GM23248 (cell line): Measurements from ENCODE around the gene TNFRSF8. TPM values are rescaled to one million over a fixed set of nuclear protein-coding genes. Genes with fewer than 3 reads are reported as not detected.

Source experiments
- DNase-seq: peaks from one replicate; pipeline ENCODE4 v3.0.0-alpha.2; 2015
- H2AFZ ChIP-seq: fragments of 200-600 bp; sonication (generic); 2 replicates; pipeline ENCODE4 v1.6.1; 2016; ENCODE audit warnings: antibody characterized with exemption
- H3F3A ChIP-seq: fragments of 200-600 bp; sonication (generic); 2 replicates; pipeline ENCODE4 v1.6.1; 2016; ENCODE audit warnings: mild to moderate bottlenecking, antibody characterized with exemption, mixed run types; ENCODE audit not compliant: insufficient read depth
- H3K27ac ChIP-seq: fragments of 200-600 bp; sonication (generic); 2 replicates; pipeline ENCODE4 v1.5.1; 2016; ENCODE audit warnings: mild to moderate bottlenecking
- H3K27me3 ChIP-seq: fragments of 200-600 bp; sonication (generic); replicated peaks from 2 replicates; pipeline ENCODE4 v1.6.1; 2016; ENCODE audit warnings: mild to moderate bottlenecking; ENCODE audit not compliant: insufficient read depth
- H3K36me3 ChIP-seq: fragments of 200-600 bp; sonication (generic); 2 replicates; pipeline ENCODE4 v1.6.1; 2016; ENCODE audit warnings: low read depth, mild to moderate bottlenecking
- H3K4me1 ChIP-seq: fragments of 200-600 bp; sonication (generic); 2 replicates; pipeline ENCODE4 v1.6.1; 2016; ENCODE audit warnings: mild to moderate bottlenecking; ENCODE audit not compliant: insufficient read depth
- H3K4me2 ChIP-seq: fragments of 200-600 bp; sonication (generic); one replicate; pipeline ENCODE4 v1.6.1; 2016; ENCODE audit warnings: mild to moderate bottlenecking; ENCODE audit not compliant: unreplicated experiment
- H3K4me3 ChIP-seq: fragments of 200-600 bp; sonication (generic); 2 replicates; pipeline ENCODE4 v1.5.1; 2016; ENCODE audit warnings: mild to moderate bottlenecking
- H3K79me2 ChIP-seq: fragments of 200-600 bp; sonication (generic); 2 replicates; pipeline ENCODE4 v1.6.1; 2016; ENCODE audit warnings: mild to moderate bottlenecking; ENCODE audit not compliant: insufficient read depth
- H3K9ac ChIP-seq: fragments of 200-600 bp; sonication (generic); 2 replicates; pipeline ENCODE4 v1.6.1; 2016; ENCODE audit warnings: mild to moderate bottlenecking
- H3K9me2 ChIP-seq: fragments of 200-600 bp; sonication (generic); 2 replicates; pipeline ENCODE4 v1.6.1; 2016; ENCODE audit warnings: mixed run types, mild to moderate bottlenecking, moderate library complexity; ENCODE audit not compliant: insufficient read depth
- H3K9me3 ChIP-seq: fragments of 200-600 bp; sonication (generic); one replicate; pipeline ENCODE4 v1.6.1; 2017; ENCODE audit warnings: low read depth
- H4K20me1 ChIP-seq: fragments of 200-600 bp; sonication (generic); 2 replicates; pipeline ENCODE4 v1.6.0; 2016; ENCODE audit not compliant: insufficient read depth
- EZH2 ChIP-seq: fragments of 200-600 bp; sonication (generic); IDR thresholded peaks from 2 replicates; pipeline ENCODE4 v1.6.1; 2018; ENCODE audit warnings: antibody characterized with exemption, mild to moderate bottlenecking; ENCODE audit not compliant: insufficient read depth, poor library complexity, severe bottlenecking
- EZH2phosphoT487 ChIP-seq: fragments of 200-600 bp; sonication (generic); IDR thresholded peaks from 2 replicates; pipeline ENCODE4 v1.6.1; 2018; ENCODE audit warnings: antibody characterized with exemption, moderate library complexity, mild to moderate bottlenecking, low read depth; ENCODE audit not compliant: insufficient read depth
- WGBS, 2 experiments: methylation state at CpG; one replicate each; pipeline ENCODE4 v1.1.6; 2015 to 2017; ENCODE audit warnings: low lambda C conversion rate in 2 of 2, low coverage in 1 of 2; ENCODE audit errors: missing lambda C conversion rate in 2 of 2; 5-methylcytosine and 5-hydroxymethylcytosine counted together
- in situ Hi-C: fragments of 300-500 bp; cut with MboI; formaldehyde crosslinking; loops from 2 replicates; pipeline ENCODE4 v1.15.0; 2020
- polyA plus RNA-seq: library from polyadenylated mRNA; unstranded; fragments of >200 nt; fragmentation: Nextera tagmentation; extraction: Ambion mirVana; gene quantifications from 2 replicates; pipeline ENCODE4 v1.2.1, GENCODE V29; 2016
- total RNA-seq: library from RNA; depleted of rRNA; stranded (reverse); fragments of >200 nt; shearing (Covaris generic); gene quantifications from 2 replicates; pipeline ENCODE4 v1.2.3, GENCODE V29; 2014

TNFRSF8 gene
- total and polyA plus RNA-seq, 2 experiments from 2014 or later: 0.23 TPM; not detected in 1

- H3K36me3 ChIP-seq: no peaks in the 10 kb centered on the region
- no peak overlapping the region for H3K4me2 ChIP-seq
- H3K9me2 ChIP-seq: no peaks in the 10 kb centered on the region
- H3K27ac ChIP-seq: no peak overlapping the region
- H3K27me3 ChIP-seq: no peaks in the 10 kb centered on the region
- H3K79me2 ChIP-seq: no peaks in the 10 kb centered on the region
- no peak overlapping the region for H2AFZ ChIP-seq
- DNase-seq: no peak
- H4K20me1 ChIP-seq: no peaks in the 10 kb centered on the region
- in situ Hi-C loops: no loop called here
- no peak for TF ChIP-seq EZH2
- no peak for TF ChIP-seq EZH2phosphoT487
- H3K9me3 ChIP-seq: no peaks in the 10 kb centered on the region
- H3F3A ChIP-seq: no peaks in the 10 kb centered on the region
- no peak overlapping the region for H3K4me3 ChIP-seq
- H3K9ac ChIP-seq: no peak overlapping the region
- WGBS, 2 experiments: 92 to 93% methylated on average over 8 of the region's 8 CpGs
- 0 out of 2 replicates have a peak, but pooled peaks cover 3% of the 10 kb centered on the region for H3K4me1 ChIP-seq
Measured at GRCh38 chr1:12147201-12147701, 84.1 kb downstream of the TNFRSF8 start.

GRCh38 chr1:12148160-12148957, 85.3 kb downstream of the TNFRSF8 start:
- DNase-seq: no peak
- Histone ChIP-seq H3K27ac (no peak overlapping the region), H3K9me2 (no peaks in the 10 kb centered on the region), H3K4me1 (peaks cover 11% of the 10 kb centered on the region), H3K36me3 (no peaks in the 10 kb centered on the region), H3K9ac (no peak overlapping the region), H3K79me2 (no peaks in the 10 kb centered on the region), H3K9me3 (no peaks in the 10 kb centered on the region), H3K4me2 (no peak overlapping the region), H3F3A (peaks cover 8% of the 10 kb centered on the region; the same call in 1 of the 2 replicates), H2AFZ (no peak overlapping the region), H4K20me1 (no peaks in the 10 kb centered on the region), H3K4me3 (no peak overlapping the region), H3K27me3 (no peaks in the 10 kb centered on the region)
- no peak for TF ChIP-seq EZH2
- TF ChIP-seq EZH2phosphoT487: no peak
- in situ Hi-C loops: no loop called here
- WGBS, 2 experiments: 85% methylated on average over 8 of the region's 8 CpGs

- in situ Hi-C loops: no loop called here
- Histone ChIP-seq H3K4me2 (no peak overlapping the region), H3K9ac (no peak overlapping the region), H3F3A (peaks cover 8% of the 10 kb centered on the region; the same call in 1 of the 2 replicates), H3K27ac (no peak overlapping the region), H3K4me3 (no peak overlapping the region), H4K20me1 (no peaks in the 10 kb centered on the region), H2AFZ (no peak overlapping the region), H3K9me3 (no peaks in the 10 kb centered on the region), H3K36me3 (no peaks in the 10 kb centered on the region), H3K9me2 (no peaks in the 10 kb centered on the region), H3K27me3 (no peaks in the 10 kb centered on the region), H3K79me2 (no peaks in the 10 kb centered on the region), H3K4me1 (peaks cover 18% of the 10 kb centered on the region)
- no peak for DNase-seq
- WGBS, 2 experiments: 74 to 76% methylated on average over 5 of the region's 5 CpGs
- TF ChIP-seq EZH2phosphoT487 (no peak), EZH2 (no peak)
Measured at GRCh38 chr1:12148958-12149790, 86.1 kb downstream of the TNFRSF8 start.

- no peak overlapping the region for H3K9ac ChIP-seq
- peaks cover 18% of the 10 kb centered on the region for H3K4me1 ChIP-seq
- no peak overlapping the region for H3K27ac ChIP-seq
- H3K9me3 ChIP-seq: no peaks in the 10 kb centered on the region
- no peak overlapping the region for H3K4me3 ChIP-seq
- in situ Hi-C loops: no loop called here
- 83 to 87% methylated on average over 6 of the region's 6 CpGs for WGBS, 2 experiments
- DNase-seq: no peak
- no peaks in the 10 kb centered on the region for H4K20me1 ChIP-seq
- no peaks in the 10 kb centered on the region for H3K27me3 ChIP-seq
- H3K36me3 ChIP-seq: no peaks in the 10 kb centered on the region
- H3F3A ChIP-seq: peaks cover 8% of the 10 kb centered on the region; the same call in 1 of the 2 replicates
- TF ChIP-seq EZH2phosphoT487 (no peak), EZH2 (no peak)
- no peaks in the 10 kb centered on the region for H3K9me2 ChIP-seq
- H3K79me2 ChIP-seq: no peaks in the 10 kb centered on the region
- no peak overlapping the region for H3K4me2 ChIP-seq
- H2AFZ ChIP-seq: no peak overlapping the region
Measured at GRCh38 chr1:12149791-12150175, 86.7 kb downstream of the TNFRSF8 start.
